Mesendoderm (in vitro differentiated cells): ENCODE measurements around the gene DLX5.

ENCODE experiments used
- DNase-seq: peaks from one replicate; pipeline ENCODE4 v3.0.0; 2013
- H2AK5ac ChIP-seq: 2 replicates; pipeline ENCODE4 v1.6.1; 2013; ENCODE audit warnings: low read length, inconsistent platforms
- H2BK120ac ChIP-seq: 2 replicates; pipeline ENCODE4 v1.6.1; 2013; ENCODE audit warnings: low read depth, mild to moderate bottlenecking, low read length, moderate library complexity, mixed read lengths
- H2BK15ac ChIP-seq: replicated peaks from 2 replicates; pipeline ENCODE4 v1.6.1; 2013; ENCODE audit warnings: low read depth, mild to moderate bottlenecking, moderate library complexity
- H2BK5ac ChIP-seq: 2 replicates; pipeline ENCODE4 v1.6.1; 2013; ENCODE audit warnings: low read length, inconsistent platforms
- H3K18ac ChIP-seq: 2 replicates; pipeline ENCODE4 v1.6.1; 2013; ENCODE audit warnings: mild to moderate bottlenecking, low read length, mixed read lengths
- H3K23ac ChIP-seq: one replicate; pipeline ENCODE4 v1.6.1; 2013; ENCODE audit warnings: low read length
- H3K27ac ChIP-seq: 2 replicates; pipeline ENCODE4 v1.5.1; 2013; ENCODE audit warnings: low read depth, mild to moderate bottlenecking, inconsistent platforms, low read length, moderate library complexity
- H3K27me3 ChIP-seq: 2 replicates; pipeline ENCODE4 v1.6.1; 2013; ENCODE audit warnings: low read length, control low read depth, mild to moderate bottlenecking, inconsistent platforms; ENCODE audit not compliant: insufficient read depth, poor library complexity
- H3K36me3 ChIP-seq: 2 replicates; pipeline ENCODE4 v1.6.1; 2013; ENCODE audit warnings: low read length, inconsistent platforms; ENCODE audit not compliant: control insufficient read depth, insufficient read depth
- H3K4ac ChIP-seq: one replicate; pipeline ENCODE4 v1.6.1; 2013; ENCODE audit warnings: low read depth, mild to moderate bottlenecking, low read length, moderate library complexity
- H3K4me1 ChIP-seq: 2 replicates; pipeline ENCODE4 v1.6.1; 2013; ENCODE audit warnings: low read depth, low read length, inconsistent platforms; ENCODE audit not compliant: control insufficient read depth
- H3K4me2 ChIP-seq: 2 replicates; pipeline ENCODE4 v1.6.1; 2013; ENCODE audit warnings: low read length
- H3K4me3 ChIP-seq: 2 replicates; pipeline ENCODE4 v1.5.1; 2013; ENCODE audit warnings: mild to moderate bottlenecking, low read length
- H3K56ac ChIP-seq: one replicate; pipeline ENCODE4 v1.6.1; 2013; ENCODE audit warnings: low read length
- H3K79me1 ChIP-seq: 2 replicates; pipeline ENCODE4 v1.6.1; 2013; ENCODE audit warnings: low read length, inconsistent platforms
- H3K79me2 ChIP-seq: 2 replicates; pipeline ENCODE4 v1.6.1; 2013; ENCODE audit warnings: mild to moderate bottlenecking, low read length; ENCODE audit not compliant: control insufficient read depth, insufficient read depth
- H3K9ac ChIP-seq: 2 replicates; pipeline ENCODE4 v1.6.1; 2013; ENCODE audit warnings: low read length, inconsistent platforms
- H4K5ac ChIP-seq: one replicate; pipeline ENCODE4 v1.6.1; 2013; ENCODE audit warnings: low read length
- H4K8ac ChIP-seq: one replicate; pipeline ENCODE4 v1.6.1; 2013; ENCODE audit warnings: low read depth, mild to moderate bottlenecking, control low read depth, low read length, moderate library complexity
- WGBS: extraction: QIAGEN DNeasy Blood & Tissue Kit; methylation state at CpG from one replicate; pipeline ENCODE4 v1.1.7; 2013; ENCODE audit warnings: low lambda C conversion rate, missing lambda C conversion rate; ENCODE audit not compliant: insufficient coverage; ENCODE audit errors: extremely low coverage; 5-methylcytosine and 5-hydroxymethylcytosine counted together

The DLX5 gene

DNA sequence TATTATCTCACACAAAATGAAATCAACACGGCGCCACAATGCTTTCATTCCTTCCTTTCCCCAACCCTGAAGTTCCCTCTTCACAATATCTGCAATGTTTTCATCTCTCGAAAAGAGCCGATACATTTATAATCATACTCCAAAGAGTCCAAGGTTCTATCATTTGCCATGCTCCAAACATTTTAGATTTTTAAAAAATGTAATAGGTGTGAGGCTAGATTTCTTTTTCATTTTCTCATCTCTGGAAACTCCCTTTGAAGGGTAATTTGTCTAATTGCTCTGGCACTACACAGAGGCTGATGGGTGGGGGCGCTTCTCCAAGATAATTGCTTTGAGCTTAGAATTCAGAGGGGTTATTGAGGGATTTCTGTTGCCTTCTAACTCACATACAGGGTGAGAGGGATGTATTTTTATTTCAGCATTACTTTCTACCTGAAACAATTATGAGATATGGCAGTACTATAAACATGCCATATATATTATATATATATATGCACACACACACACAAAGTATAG, 4.9 kb downstream of the DLX5 start:
- H3K18ac ChIP-seq = no peak overlapping the region
- no peak overlapping the region for H3K4ac ChIP-seq
- no CpG with 5 or more reads among the region's 5 CpGs for WGBS
- H3K4me1 ChIP-seq = peaks cover 10% of the 10 kb centered on the region
- H4K5ac ChIP-seq = no peak overlapping the region
- H3K27ac ChIP-seq = no peak overlapping the region
- no peak overlapping the region for H3K23ac ChIP-seq
- no peak overlapping the region for H3K9ac ChIP-seq
- no peak overlapping the region for H3K4me2 ChIP-seq
- H2AK5ac ChIP-seq = no peak overlapping the region
- H2BK120ac ChIP-seq = no peak overlapping the region
- H3K79me2 ChIP-seq = no peaks in the 10 kb centered on the region
- H3K56ac ChIP-seq = no peak overlapping the region
- no peak overlapping the region for H2BK15ac ChIP-seq
- no peak overlapping the region for H4K8ac ChIP-seq
- H3K4me3 ChIP-seq = no peak overlapping the region
- peaks cover 45% of the 10 kb centered on the region for H3K27me3 ChIP-seq
- DNase-seq = no peak
- H2BK5ac ChIP-seq = no peak overlapping the region
- no peaks in the 10 kb centered on the region for H3K36me3 ChIP-seq
- no peaks in the 10 kb centered on the region for H3K79me1 ChIP-seq

DNA sequence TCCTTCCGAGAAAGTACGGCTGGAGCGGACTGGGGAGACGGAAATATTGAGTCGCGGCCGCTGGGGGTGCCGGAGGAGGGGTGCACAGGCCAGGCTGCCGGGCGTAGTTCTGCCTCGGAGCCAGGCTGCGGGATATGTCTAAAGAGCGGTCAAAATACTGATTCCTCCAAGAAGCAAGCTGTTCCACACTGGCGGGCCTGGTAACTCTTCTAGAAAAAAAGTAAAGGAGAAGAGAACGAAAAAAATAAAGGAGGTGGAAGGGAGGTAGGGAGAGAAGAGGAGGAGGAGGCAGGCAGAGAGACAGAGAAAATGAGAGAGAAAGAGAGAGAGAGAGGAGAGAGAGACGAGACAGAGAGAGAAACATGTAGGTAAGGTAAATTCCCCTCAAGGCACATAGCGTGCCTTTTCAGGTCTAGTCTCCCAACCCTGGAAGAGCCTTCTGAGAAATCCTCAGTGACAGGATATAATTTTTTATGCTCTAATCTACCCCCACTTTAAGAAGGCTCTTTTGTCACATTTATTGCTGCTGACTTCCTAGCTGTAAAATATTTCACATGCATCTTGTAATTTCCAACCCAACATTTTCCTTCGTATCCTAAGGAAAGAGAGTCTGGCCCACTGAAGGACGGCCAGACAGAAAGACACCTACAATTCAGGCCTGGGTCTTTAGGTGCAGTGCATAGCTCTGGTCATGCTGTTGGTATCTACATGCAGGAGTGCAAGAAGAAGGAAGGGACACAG, 5.7 kb downstream of the DLX5 start:
- Histone ChIP-seq H3K36me3 (no peaks in the 10 kb centered on the region), H4K5ac (no peak overlapping the region), H3K27ac (no peak overlapping the region), H2BK120ac (no peak overlapping the region), H3K18ac (no peak overlapping the region), H3K79me2 (no peaks in the 10 kb centered on the region), H3K4me1 (peaks cover 10% of the 10 kb centered on the region), H2BK5ac (no peak overlapping the region), H3K9ac (no peak overlapping the region), H2BK15ac (no peak overlapping the region), H4K8ac (no peak overlapping the region), H3K56ac (no peak overlapping the region), H2AK5ac (no peak overlapping the region), H3K79me1 (no peaks in the 10 kb centered on the region), H3K4ac (no peak overlapping the region), H3K4me3 (no peak overlapping the region), H3K23ac (no peak overlapping the region), H3K4me2 (no peak overlapping the region), H3K27me3 (peaks cover 53% of the 10 kb centered on the region)
- DNase-seq = peak; percentile 30
- WGBS = no CpG with 5 or more reads among the region's 19 CpGs

DNA sequence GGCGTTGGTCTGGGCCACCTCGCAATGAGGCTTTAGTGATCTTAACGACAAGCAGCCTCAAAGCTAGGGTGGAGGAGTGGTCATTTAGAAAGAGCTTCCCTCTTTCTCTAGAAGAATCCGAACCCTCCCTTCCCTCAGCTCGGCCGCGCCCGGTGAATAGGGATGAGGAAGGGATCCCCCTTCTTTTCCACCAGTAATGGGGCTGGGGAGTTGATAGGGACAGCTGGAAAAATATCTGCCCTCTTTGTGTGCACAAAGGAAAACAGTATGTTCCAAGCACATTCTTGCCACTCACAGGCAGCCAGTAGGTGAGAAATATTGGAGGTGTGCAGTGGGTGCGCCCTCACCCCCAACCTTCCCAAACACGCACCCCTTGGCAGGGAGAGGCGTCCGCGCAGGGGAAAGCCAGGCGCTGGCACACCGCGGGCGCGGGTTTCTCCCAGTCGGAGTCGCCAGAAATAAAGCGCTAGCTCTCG, 6.5 kb downstream of the DLX5 start:
- Histone ChIP-seq H3K79me1 (no peaks in the 10 kb centered on the region), H3K4me3 (no peak overlapping the region)

DNA sequence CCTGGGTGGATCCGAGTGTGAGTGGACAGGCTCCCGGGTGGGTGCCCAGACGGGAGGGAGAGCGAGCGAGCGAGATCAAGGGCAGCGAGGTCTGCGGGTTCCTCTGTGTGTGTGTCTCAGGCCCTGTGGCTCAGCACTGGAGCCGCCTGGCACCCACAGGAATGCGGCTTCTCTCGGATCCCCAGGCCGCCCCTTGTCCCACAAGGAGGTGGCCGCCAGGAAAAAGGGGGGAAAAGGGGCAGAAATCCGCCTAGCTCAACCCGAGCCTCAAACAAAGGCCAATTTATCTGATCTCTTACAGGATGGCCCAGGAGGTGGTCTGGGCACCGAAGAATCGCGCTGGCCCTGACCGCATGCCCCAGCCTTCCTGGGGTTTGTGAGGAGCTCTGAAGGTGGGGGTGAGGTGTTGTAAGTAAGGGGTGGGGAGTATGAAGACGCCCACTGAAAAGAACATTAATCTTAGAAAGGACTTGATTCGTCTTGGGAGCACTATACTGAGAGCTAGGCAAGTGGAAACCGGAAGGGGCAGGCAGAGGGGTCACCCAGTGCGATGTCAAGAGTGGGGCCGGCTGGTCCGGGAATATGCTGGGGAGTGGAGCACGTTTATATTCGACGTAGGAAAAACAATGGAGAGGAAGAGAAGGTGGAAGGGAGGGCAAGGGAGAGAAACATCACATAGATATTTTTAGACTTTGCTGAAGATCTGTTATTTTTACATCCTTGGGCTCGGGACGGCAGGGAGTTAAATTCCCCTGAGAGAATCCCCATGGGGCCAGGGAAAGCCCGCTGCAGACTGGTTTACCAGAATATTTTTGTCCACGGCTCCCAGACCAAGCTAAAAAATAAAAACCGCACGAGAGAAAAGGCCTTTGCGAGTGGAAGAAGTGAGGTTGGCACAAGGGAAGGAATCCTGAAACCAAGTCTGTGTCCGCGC, 7.2 kb downstream of the DLX5 start:
- peak overlapping the region; percentile 52 for H3K9ac ChIP-seq
- H4K5ac ChIP-seq = no peak overlapping the region
- no peak overlapping the region for H2BK15ac ChIP-seq
- H3K27me3 ChIP-seq = peaks cover 60% of the 10 kb centered on the region
- peak; percentile 27 for DNase-seq
- peak overlapping the region; percentile 73 for H3K4me2 ChIP-seq
- peaks cover 10% of the 10 kb centered on the region for H3K4me1 ChIP-seq
- H3K4ac ChIP-seq = no peak overlapping the region
- H3K4me3 ChIP-seq = no peak overlapping the region
- WGBS = no CpG with 5 or more reads among the region's 37 CpGs
- no peaks in the 10 kb centered on the region for H3K79me2 ChIP-seq
- no peaks in the 10 kb centered on the region for H3K36me3 ChIP-seq
- no peak overlapping the region for H2BK5ac ChIP-seq
- no peak overlapping the region for H3K23ac ChIP-seq
- H4K8ac ChIP-seq = no peak overlapping the region
- no peak overlapping the region for H3K18ac ChIP-seq
- no peaks in the 10 kb centered on the region for H3K79me1 ChIP-seq
- H2BK120ac ChIP-seq = no peak overlapping the region
- H2AK5ac ChIP-seq = no peak overlapping the region
- H3K56ac ChIP-seq = peak overlapping the region; percentile 86
- no peak overlapping the region for H3K27ac ChIP-seq

More for the DNA sequence above, 6.5 kb downstream of the DLX5 start:
- Histone ChIP-seq H4K8ac (no peak overlapping the region), H3K4me1 (peaks cover 10% of the 10 kb centered on the region), H3K27me3 (peaks cover 58% of the 10 kb centered on the region), H2BK5ac (no peak overlapping the region), H3K18ac (no peak overlapping the region), H2BK120ac (no peak overlapping the region), H3K56ac (peak overlapping the region; percentile 69), H3K23ac (peak overlapping the region; percentile 29), H3K4ac (no peak overlapping the region), H3K79me2 (no peaks in the 10 kb centered on the region), H3K4me2 (peak overlapping the region; percentile 39), H2BK15ac (no peak overlapping the region), H3K36me3 (no peaks in the 10 kb centered on the region), H3K27ac (no peak overlapping the region), H3K9ac (no peak overlapping the region), H2AK5ac (no peak overlapping the region), H4K5ac (no peak overlapping the region)
- peak; percentile 48 for DNase-seq
- no CpG with 5 or more reads among the region's 22 CpGs for whole genome bisulfite sequencing

DNA sequence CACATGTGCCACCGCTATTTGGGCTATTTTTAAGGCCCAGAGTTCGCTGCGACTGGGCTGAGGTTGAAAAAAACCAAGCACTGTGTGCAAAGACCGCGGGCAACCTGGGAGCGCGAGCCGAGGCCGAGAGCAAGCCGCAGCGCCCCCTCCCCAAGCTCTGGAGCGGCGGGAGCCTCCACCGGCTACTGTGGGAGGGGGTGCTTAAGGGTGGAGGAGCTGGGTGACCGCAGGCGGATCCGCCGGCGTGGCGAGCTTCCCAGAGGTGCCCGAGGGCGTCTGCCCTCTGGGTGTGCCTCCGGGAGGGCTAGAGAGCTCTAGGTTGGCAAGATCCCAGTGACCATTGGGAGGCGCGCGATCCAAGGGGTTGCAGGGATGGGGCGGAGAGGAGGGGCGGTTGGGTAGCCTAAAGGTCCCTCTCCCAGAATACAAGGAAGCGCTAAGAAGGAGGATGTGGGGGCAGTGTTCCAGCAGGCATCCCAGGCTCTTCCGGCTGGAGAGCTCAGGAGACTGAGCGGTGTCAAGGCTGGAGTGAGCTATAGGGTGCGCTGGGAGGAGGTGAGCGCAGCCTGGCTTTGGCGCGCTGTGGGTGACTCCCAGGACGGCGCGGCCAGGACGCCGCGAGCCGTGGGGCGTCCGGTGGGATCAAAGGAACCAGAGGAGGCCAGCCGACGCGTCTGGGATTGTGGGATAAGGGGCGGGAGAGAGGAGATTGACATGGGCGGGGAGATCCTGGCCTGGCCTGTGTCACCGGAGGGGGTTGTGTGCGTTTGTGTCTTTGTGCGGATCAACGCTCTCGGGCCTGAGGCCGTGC, 8.0 kb downstream of the DLX5 start:
- DNase-seq = peak; percentile 95
- H3K4me3 ChIP-seq = no peak overlapping the region
- H3K79me1 ChIP-seq = no peaks in the 10 kb centered on the region
- WGBS = no CpG with 5 or more reads among the region's 55 CpGs
- H2BK15ac ChIP-seq = no peak overlapping the region
- H2AK5ac ChIP-seq = no peak overlapping the region
- H3K56ac ChIP-seq = peak overlapping the region; percentile 86
- peak overlapping the region; percentile 73 for H3K4me2 ChIP-seq
- H3K27ac ChIP-seq = no peak overlapping the region
- H3K36me3 ChIP-seq = no peaks in the 10 kb centered on the region
- no peak overlapping the region for H4K5ac ChIP-seq
- peaks cover 8% of the 10 kb centered on the region for H3K4me1 ChIP-seq
- H3K79me2 ChIP-seq = no peaks in the 10 kb centered on the region
- no peak overlapping the region for H3K23ac ChIP-seq
- no peak overlapping the region for H4K8ac ChIP-seq
- no peak overlapping the region for H2BK120ac ChIP-seq
- peaks cover 63% of the 10 kb centered on the region for H3K27me3 ChIP-seq
- no peak overlapping the region for H2BK5ac ChIP-seq
- H3K18ac ChIP-seq = no peak overlapping the region
- H3K9ac ChIP-seq = peak overlapping the region; percentile 52
- H3K4ac ChIP-seq = no peak overlapping the region
